Measurements from ENCODE around the gene BMI1.

GRCh38 chr10:22325272-22326144 lies 4.6 kb downstream of the BMI1 start:
- no peak for TF ChIP-seq MYC (IDR thresholded peaks at IDR 0.05; ENCODE audit: low read depth, low read length)
- no peak for TF ChIP-seq CTCF (IDR thresholded peaks at IDR 0.05; ENCODE audit: extremely low read depth in 1 of 2, insufficient read depth in 1 of 2, low read depth in 1 of 2, low read length in 2 of 2)
- no peak for TF ChIP-seq FOS (IDR thresholded peaks at IDR 0.05; ENCODE audit: borderline replicate concordance, insufficient read depth, low read length)
- no peak for TF ChIP-seq POLR2AphosphoS5 (IDR thresholded peaks at IDR 0.05; ENCODE audit: insufficient read depth, low read depth, low read length)
- TF ChIP-seq EZH2 (IDR thresholded peaks at IDR 0.05; ENCODE audit: borderline replicate concordance, low read depth, low read length, severe bottlenecking): no peak
- no peak for TF ChIP-seq POLR2A (IDR thresholded peaks at IDR 0.05; ENCODE audit: low read depth, low read length)
- TF ChIP-seq MAX (IDR thresholded peaks at IDR 0.05; ENCODE audit: insufficient read depth, insufficient read length): no peak
- TF ChIP-seq GATA2 (IDR thresholded peaks at IDR 0.05; ENCODE audit: insufficient read depth, insufficient read length, low read depth, low read length): no peak
- no peak for TF ChIP-seq JUN (IDR thresholded peaks at IDR 0.05; ENCODE audit: borderline replicate concordance, insufficient read depth, insufficient read length, low read depth)

All from endothelial cell of umbilical vein (primary cell).